HepG2 (cell line): ENCODE data around the gene AARS2. TPM values are rescaled to one million over a fixed set of nuclear protein-coding genes. Genes with fewer than 3 reads are reported as not detected.

Source experiments
- ATAC-seq: fragments of 200-7000 bp; cut with Tn5 transposase; 3 replicates; pipeline ENCODE4 v1.9.1; 2020; ENCODE audit warnings: mild to moderate bottlenecking, moderate library complexity
- BruUV-seq: library from RNA; stranded (reverse); fragments of 400-500 nt; replicated peaks from 2 replicates; lab custom pipeline; 2021; lab: Mats Ljungman, UMichigan
- CTCF ChIA-PET: fragments of 300-600 bp; formaldehyde crosslinking; extraction: SDS; loops from one replicate; lab custom pipeline; 2021; ENCODE audit warnings: low total read pairs, inconsistent platforms, low intra/inter-chr PET ratio; lab: Yijun Ruan, JAX
- POLR2A ChIA-PET: fragments of 350-600 bp; sonication (Branson Sonifier 250); formaldehyde crosslinking; loops from one replicate; lab custom pipeline; 2020; ENCODE audit warnings: antibody characterized with exemption, inconsistent platforms; lab: Yijun Ruan, JAX
- DNase-seq: peaks from one replicate; pipeline ENCODE4 v3.0.0-alpha.2; 2015; ENCODE audit warnings: low spot score
- FAIRE-seq: peaks from 3 replicates; lab custom pipeline; 2011; peaks lifted over from hg19 to GRCh38; lab: Jason Lieb, UNC
- H2AFZ ChIP-seq: one replicate; pipeline ENCODE4 v1.6.1; 2011; ENCODE audit warnings: low read length, inconsistent platforms
- H3K27ac ChIP-seq: fragments of 300-600 bp; 3 replicates; pipeline ENCODE4 v1.8.0; 2011; ENCODE audit warnings: mixed run types, mild to moderate bottlenecking, mixed read lengths, low read length, inconsistent platforms; ENCODE audit not compliant: insufficient read depth; ENCODE audit errors: extremely low read length
- H3K27me3 ChIP-seq, 2 experiments: fragments of 200-600 bp in 1 of 2; 2 replicates in 1 of 2; 3 replicates in 1 of 2; pipeline versions ENCODE4 v1.6.0 to v1.8.0; 2011; ENCODE audit warnings: low read length in 2 of 2, mild to moderate bottlenecking in 2 of 2, moderate library complexity in 2 of 2, inconsistent platforms in 1 of 2; ENCODE audit not compliant: insufficient read depth in 2 of 2, control insufficient read depth in 1 of 2
- H3K36me3 ChIP-seq, 2 experiments: fragments of 200-600 bp in 1 of 2; replicated peaks in 1 of 2; 2 replicates in 1 of 2; 3 replicates in 1 of 2; pipeline versions ENCODE4 v1.5.1 to v1.8.0; 2011; ENCODE audit warnings: low read length in 2 of 2, inconsistent platforms in 1 of 2; ENCODE audit not compliant: insufficient read depth in 2 of 2, control insufficient read depth in 1 of 2
- H3K4me1 ChIP-seq: 2 replicates; pipeline ENCODE4 v1.5.1; 2012; ENCODE audit warnings: low read length, inconsistent platforms; ENCODE audit not compliant: insufficient read depth
- H3K4me2 ChIP-seq: 2 replicates; pipeline ENCODE4 v1.6.0; 2011; ENCODE audit warnings: low read depth, low read length, inconsistent platforms
- H3K4me3 ChIP-seq, 3 experiments: fragments of 200-600 bp in 1 of 3; sonication (generic), shearing (Covaris generic) in 1 of 3; replicated peaks in 1 of 3; 2 replicates each; pipeline ENCODE4 v1.5.1; 2011 to 2016; ENCODE audit warnings: low read length in 3 of 3, inconsistent platforms in 2 of 3, low read depth in 2 of 3, mild to moderate bottlenecking in 2 of 3, control low read depth in 1 of 3, mixed read lengths in 1 of 3; ENCODE audit not compliant: insufficient read depth in 1 of 3
- H3K79me2 ChIP-seq: one replicate; pipeline ENCODE4 v1.6.1; 2011; ENCODE audit warnings: low read length, inconsistent platforms; ENCODE audit not compliant: insufficient read depth
- H3K9ac ChIP-seq: 2 replicates; pipeline ENCODE4 v1.6.0; 2011; ENCODE audit warnings: mild to moderate bottlenecking, low read depth, low read length, inconsistent platforms; ENCODE audit not compliant: insufficient read depth
- H3K9me3 ChIP-seq: 2 replicates; pipeline ENCODE4 v1.5.1; 2012; ENCODE audit warnings: mild to moderate bottlenecking, low read length
- H4K20me1 ChIP-seq: 2 replicates; pipeline ENCODE4 v1.6.0; 2011; ENCODE audit warnings: inconsistent platforms, mild to moderate bottlenecking, low read length, moderate library complexity; ENCODE audit not compliant: insufficient read depth
- ARID2 ChIP-seq: sonication (generic); formaldehyde crosslinking; IDR thresholded peaks from 2 replicates; pipeline ENCODE4 v1.8.1; 2022; ENCODE audit warnings: mild to moderate bottlenecking, missing genetic modification reagents, borderline replicate concordance
- CHD2 ChIP-seq: IDR thresholded peaks from 2 replicates; pipeline ENCODE4 v1.6.1; 2011; ENCODE audit warnings: low read depth, low read length, improper control_type of control experiment
- CREM ChIP-seq, 2 experiments: sonication (generic) in 1 of 2; formaldehyde crosslinking in 1 of 2; IDR thresholded peaks; 2 replicates each; pipeline versions ENCODE4 v1.4.0 to v1.6.1; 2016 to 2020; ENCODE audit warnings: antibody characterized with exemption in 1 of 2, mild to moderate bottlenecking in 1 of 2, missing genetic modification reagents in 1 of 2
- ETS1 ChIP-seq: sonication (generic); formaldehyde crosslinking; IDR thresholded peaks from 2 replicates; pipeline ENCODE4 v1.4.0; 2020; ENCODE audit warnings: missing genetic modification reagents
- FIP1L1 ChIP-seq: fragments of 200-400 bp; formaldehyde crosslinking; IDR thresholded peaks from 2 replicates; pipeline ENCODE4 v1.6.1; 2018; ENCODE audit warnings: low read depth, mild to moderate bottlenecking, low read length, moderate library complexity, borderline replicate concordance; ENCODE audit not compliant: insufficient read depth
- RERE ChIP-seq: IDR thresholded peaks from 2 replicates; pipeline ENCODE4 v1.6.1; 2016; ENCODE audit warnings: low read depth, missing genetic modification reagents, missing compliant biosample characterization
- TBX2 ChIP-seq: sonication (generic); formaldehyde crosslinking; IDR thresholded peaks from 2 replicates; pipeline ENCODE4 v1.5.0; 2020; ENCODE audit warnings: missing genetic modification reagents, mild to moderate bottlenecking, borderline replicate concordance
- ZNF282 ChIP-seq: fragments of 450-650 bp; IDR thresholded peaks from 2 replicates; pipeline ENCODE4 v1.6.1; 2018; ENCODE audit not compliant: partially characterized antibody
- ZNF800 ChIP-seq: sonication (generic); formaldehyde crosslinking; IDR thresholded peaks from 2 replicates; pipeline ENCODE4 v1.4.0; 2020; ENCODE audit warnings: missing genetic modification reagents
- ZNF850 ChIP-seq: sonication (generic); formaldehyde crosslinking; conservative IDR thresholded peaks from 2 replicates; pipeline ENCODE4 v1.9.0; 2021; ENCODE audit warnings: mild to moderate bottlenecking, missing genetic modification reagents
- WGBS: methylation state at CpG from one replicate; pipeline ENCODE4 v1.1.6; 2017; ENCODE audit warnings: low lambda C conversion rate; 5-methylcytosine and 5-hydroxymethylcytosine counted together
- in situ Hi-C: cut with HindIII; loops from 2 replicates; pipeline ENCODE4 v1.10.0; 2017; ENCODE audit warnings: low pct_unique_long_range_greater_than_20kb; ENCODE audit not compliant: extremely low pct_ligation_motif_present
- intact Hi-C: fragments of 100-400 bp; cut with micrococcal nuclease; formaldehyde crosslinking; loops from one replicate; pipeline ENCODE4 v1.10.0; 2022; ENCODE audit not compliant: unreplicated experiment
- polyA plus RNA-seq, 8 experiments: library from polyadenylated mRNA; depleted of rRNA in 3 of 8; stranded (reverse) in 7 of 8; unstranded in 1 of 8; fragments of >200 nt; fragmentation: Illumina TruSeq in 4 of 8; extraction: Trizol in 4 of 8; gene quantifications; 2 replicates each; pipeline versions ENCODE4 v1.2.1 to v1.2.3, GENCODE V29; 2011 to 2016; ENCODE audit warnings: low read depth in 4 of 8, missing spikeins in 1 of 8, mixed read lengths in 1 of 8; ENCODE audit not compliant: insufficient read depth in 1 of 8
- total RNA-seq, 5 experiments: library from RNA; depleted of rRNA; stranded (reverse); fragments of >200 nt; fragmentation: Illumina TruSeq; extraction: Trizol; gene quantifications; 2 replicates each; pipeline ENCODE4 v1.2.3, GENCODE V29; 2016; ENCODE audit warnings: low read depth in 1 of 5

The AARS2 gene
- total and polyA plus RNA-seq, 2 of the 13 experiments (the other 11 are each of a cell fraction or from before 2014, with no cell fraction given): 7.5 to 24.1 TPM

- TF ChIP-seq RERE: no peak
- TF ChIP-seq ZNF850 (CRISPR knock-in tag): no peak
- TF ChIP-seq ZNF800 (CRISPR knock-in tag): no peak
Measured at GRCh38 chr6:44359973-44360372, 46.8 kb upstream of the AARS2 start (continued).

- H3K27me3 ChIP-seq: 0 out of 5 replicates have a peak, but pooled peaks cover 0 to 3% of the 10 kb centered on the region in 2 experiments
- H3K79me2 ChIP-seq: no peaks in the 10 kb centered on the region
- in situ Hi-C loops (no loop called here), intact Hi-C loops (no loop called here)
- H3K27ac ChIP-seq: no peak overlapping the region
- no peaks in the 10 kb centered on the region for H3K4me1 ChIP-seq
- no peak for ATAC-seq
- H2AFZ ChIP-seq: no peak overlapping the region
- no peaks in the 10 kb centered on the region for H3K9me3 ChIP-seq
- DNase-seq: no peak
- no peaks in the 10 kb centered on the region for H4K20me1 ChIP-seq
- no peak overlapping the region for H3K9ac ChIP-seq
- no TSS peak for BruUV-seq
- no peaks in the 10 kb centered on the region for H3K36me3 ChIP-seq
- WGBS: 8% methylated on average over 1 of the region's 1 CpG
- CTCF ChIA-PET: no interaction called here
- FAIRE-seq: no peak
- POLR2A ChIA-PET: no interaction called here
- H3K4me2 ChIP-seq: no peak overlapping the region
- no peak overlapping the region for H3K4me3 ChIP-seq
- TF ChIP-seq TBX2 (no peak), ARID2 (CRISPR knock-in tag) (no peak), FIP1L1 (no peak), ZNF282 (no peak), ETS1 (CRISPR knock-in tag) (no peak), CHD2 (no peak), CREM (IDR thresholded peaks at IDR 0.05) (no peak), CREM (CRISPR knock-in tag; IDR thresholded peaks at IDR 0.05) (no peak)
Measured at GRCh38 chr6:44356487-44356886, 43.3 kb upstream of the AARS2 start.
